ENCODE measurements around the gene ENOX2.

ENOX2 gene

DNA sequence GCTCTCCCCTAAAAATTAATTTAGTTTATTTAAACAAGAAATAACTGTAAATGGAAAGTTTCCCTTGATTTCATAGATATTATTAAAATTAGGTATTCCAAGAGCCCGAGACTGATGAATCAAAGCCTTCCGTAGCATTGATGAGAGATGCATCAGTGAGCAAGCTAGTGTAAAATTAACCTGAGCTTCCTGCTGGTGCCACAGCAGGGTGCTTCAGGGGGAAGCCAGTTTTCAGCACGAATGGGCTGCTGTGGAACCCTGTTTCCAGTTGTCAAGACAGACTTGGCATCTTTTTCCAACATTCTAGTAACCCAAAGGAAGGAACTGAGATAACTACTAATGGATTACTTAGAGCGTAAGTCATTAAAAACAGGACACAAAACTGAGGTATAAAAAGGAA lies 279.5 kb downstream of the ENOX2 start:
- no peak for DNase-seq

GRCh38 chrX:130615941-130616340 lies 287.1 kb downstream of the ENOX2 start:
- no peak for DNase-seq

- DNase-seq = no peak
Measured at GRCh38 chrX:130607431-130607830, 295.6 kb downstream of the ENOX2 start.

DNA sequence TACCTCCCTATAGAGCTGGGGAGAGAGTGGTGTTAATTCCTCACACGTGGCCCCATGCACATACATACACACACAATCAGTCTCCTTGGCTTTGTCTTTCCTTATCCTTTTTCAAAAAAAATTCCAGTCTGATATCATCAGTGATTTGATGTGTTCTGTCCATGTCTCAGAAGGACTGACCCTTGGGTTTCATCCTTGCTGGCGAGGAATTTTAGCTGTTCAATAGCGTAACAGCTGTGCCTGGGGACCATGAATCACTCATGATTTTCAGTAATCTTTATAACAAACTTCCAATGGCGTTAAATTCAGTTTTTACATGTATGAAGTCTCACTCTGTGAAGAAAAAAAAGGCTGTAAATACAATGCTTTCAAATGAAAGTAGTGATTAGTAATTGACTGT lies 296.6 kb downstream of the ENOX2 start:
- DNase-seq = no peak

- no peak for DNase-seq
Measured at GRCh38 chrX:130604882-130605281, 298.1 kb downstream of the ENOX2 start.

DNA sequence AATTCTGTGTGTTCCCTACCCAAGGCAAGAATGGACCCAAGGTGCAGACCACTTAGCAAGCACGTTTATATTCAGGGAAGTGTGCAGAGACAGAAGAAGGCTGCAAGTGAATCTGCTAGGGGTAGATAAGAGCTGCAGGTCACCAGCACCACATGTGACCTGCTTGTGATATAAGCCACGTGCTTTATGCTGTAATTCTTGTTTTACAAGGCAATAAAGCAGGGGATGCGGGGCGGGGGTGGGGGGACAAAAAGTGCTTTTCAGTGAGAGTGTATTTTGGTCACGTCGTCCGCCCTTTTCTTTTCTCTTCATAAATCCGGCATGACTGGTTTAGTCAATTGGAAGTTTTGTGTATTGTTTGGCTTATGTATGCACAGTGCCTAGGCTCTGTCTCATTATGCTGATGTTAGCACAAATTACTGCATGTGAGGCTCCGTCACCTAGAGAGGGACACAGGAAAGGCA lies 308.5 kb downstream of the ENOX2 start:
- no peak for DNase-seq

- no peak for DNase-seq
Measured at GRCh38 chrX:130593911-130594310, 309.1 kb downstream of the ENOX2 start.

- no peak for DNase-seq
Measured at GRCh38 chrX:130592204-130592603, 310.8 kb downstream of the ENOX2 start.

- no peak for DNase-seq
Measured at GRCh38 chrX:130578906-130579305, 324.1 kb downstream of the ENOX2 start.

- DNase-seq = no peak
Measured at GRCh38 chrX:130577431-130577830, 325.6 kb downstream of the ENOX2 start.

DNA sequence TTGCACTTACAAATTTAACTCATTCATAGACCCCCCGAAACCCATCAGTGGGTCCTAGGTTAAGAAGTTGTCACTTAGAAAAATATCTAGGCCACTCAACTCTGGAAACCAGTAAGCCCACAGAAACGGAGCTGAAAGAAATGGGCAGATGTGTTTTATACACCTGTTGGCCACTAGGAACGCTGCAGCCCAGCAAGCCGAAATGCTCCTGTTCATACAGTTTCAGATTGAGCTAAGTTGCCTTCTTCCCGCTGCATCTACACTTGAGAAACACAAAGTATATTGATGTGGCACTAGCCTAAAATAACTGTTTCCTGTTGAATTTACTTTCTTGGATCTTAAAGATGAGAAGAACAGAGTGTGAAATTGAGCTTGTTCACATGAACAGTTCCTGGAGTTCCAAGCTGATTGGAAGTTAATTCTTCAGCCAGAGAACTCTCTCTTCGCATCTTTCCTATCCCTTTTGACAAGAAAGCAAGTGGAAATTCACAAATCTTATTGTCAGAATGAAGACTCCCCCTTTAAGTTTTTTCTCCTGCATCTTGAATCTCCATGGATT lies 327.1 kb downstream of the ENOX2 start:
- DNase-seq = peak; percentile 24

All from fibroblast of skin of abdomen (primary cell).